ENCODE measurements around the gene ZFP30. TPM values are rescaled to one million over a fixed set of nuclear protein-coding genes. Genes with fewer than 3 reads are reported as not detected.
A peak's percentile ranks its signal among the peaks of the same experiment; 100 is the strongest.

Gene ZFP30
- total RNA-seq, 1 experiment from 2014 or later, result 8.1 TPM

DNA sequence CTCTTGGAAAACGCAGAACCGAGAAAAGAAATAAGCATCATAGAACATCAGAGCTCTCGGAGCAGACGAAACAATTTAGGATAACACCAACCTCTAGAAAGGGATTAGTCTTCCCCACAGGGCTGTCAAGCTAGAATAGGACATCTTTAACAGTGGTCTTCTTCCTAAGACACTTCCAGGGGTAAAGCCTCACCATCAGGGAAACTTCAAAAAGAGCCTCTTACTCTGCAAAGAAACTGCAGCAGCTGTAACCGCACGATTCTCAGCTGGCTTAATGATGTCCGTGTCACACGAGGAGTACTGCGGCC is 61.3 kb downstream of the ZFP30 start:
- no peaks in the 10 kb centered on the region for H3K27me3 Mint-ChIP-seq (ENCODE audit: insufficient read depth, unreplicated experiment)
- BruUV-seq (replicated peaks), result TSS peak; percentile 59
- DNase-seq (ENCODE audit: unreplicated experiment), result no peak
- intact Hi-C loops (cut with micrococcal nuclease), result loop anchor here (1.0 to 10.0 kb wide), 2 partner anchors 61 to 379 kb away; partner anchors contain the start of genes ZFP30, ZNF383 and ZNF585B
- peaks cover 21% of the 10 kb centered on the region for H3K9me3 Mint-ChIP-seq (ENCODE audit: unreplicated experiment)
- H3K4me3 Mint-ChIP-seq (ENCODE audit: unreplicated experiment), result peak overlapping the region; percentile 96
- H3K36me3 Mint-ChIP-seq (ENCODE audit: insufficient read depth, unreplicated experiment), result peaks cover 12% of the 10 kb centered on the region
- TF ChIP-seq, protein P1, sequence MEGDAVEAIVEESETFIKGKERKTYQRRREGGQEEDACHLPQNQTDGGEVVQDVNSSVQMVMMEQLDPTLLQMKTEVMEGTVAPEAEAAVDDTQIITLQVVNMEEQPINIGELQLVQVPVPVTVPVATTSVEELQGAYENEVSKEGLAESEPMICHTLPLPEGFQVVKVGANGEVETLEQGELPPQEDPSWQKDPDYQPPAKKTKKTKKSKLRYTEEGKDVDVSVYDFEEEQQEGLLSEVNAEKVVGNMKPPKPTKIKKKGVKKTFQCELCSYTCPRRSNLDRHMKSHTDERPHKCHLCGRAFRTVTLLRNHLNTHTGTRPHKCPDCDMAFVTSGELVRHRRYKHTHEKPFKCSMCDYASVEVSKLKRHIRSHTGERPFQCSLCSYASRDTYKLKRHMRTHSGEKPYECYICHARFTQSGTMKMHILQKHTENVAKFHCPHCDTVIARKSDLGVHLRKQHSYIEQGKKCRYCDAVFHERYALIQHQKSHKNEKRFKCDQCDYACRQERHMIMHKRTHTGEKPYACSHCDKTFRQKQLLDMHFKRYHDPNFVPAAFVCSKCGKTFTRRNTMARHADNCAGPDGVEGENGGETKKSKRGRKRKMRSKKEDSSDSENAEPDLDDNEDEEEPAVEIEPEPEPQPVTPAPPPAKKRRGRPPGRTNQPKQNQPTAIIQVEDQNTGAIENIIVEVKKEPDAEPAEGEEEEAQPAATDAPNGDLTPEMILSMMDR (IDR thresholded peaks at IDR 0.05; ENCODE audit: unreplicated experiment), result no peak
- POLR2A ChIA-PET, result interaction anchor here (0.8 to 4.8 kb wide), 19 partner anchors 11 to 1105 kb away, joined by 3 to 70 read pairs (median 8); partner anchors contain the start of genes ZFP30, ZNF345, ZNF420 and ZNF527
- peak overlapping the region; percentile 98 for H3K27ac Mint-ChIP-seq (ENCODE audit: low read depth, unreplicated experiment)
- CTCF ChIA-PET, result interaction anchor here (0.6 to 1.0 kb wide), 2 partner anchors 18 to 242 kb away, joined by 3 to 6 read pairs; no protein-coding TSS in a partner anchor
- peaks cover 4% of the 10 kb centered on the region for H3K4me1 Mint-ChIP-seq (ENCODE audit: insufficient read depth, unreplicated experiment)

DNA sequence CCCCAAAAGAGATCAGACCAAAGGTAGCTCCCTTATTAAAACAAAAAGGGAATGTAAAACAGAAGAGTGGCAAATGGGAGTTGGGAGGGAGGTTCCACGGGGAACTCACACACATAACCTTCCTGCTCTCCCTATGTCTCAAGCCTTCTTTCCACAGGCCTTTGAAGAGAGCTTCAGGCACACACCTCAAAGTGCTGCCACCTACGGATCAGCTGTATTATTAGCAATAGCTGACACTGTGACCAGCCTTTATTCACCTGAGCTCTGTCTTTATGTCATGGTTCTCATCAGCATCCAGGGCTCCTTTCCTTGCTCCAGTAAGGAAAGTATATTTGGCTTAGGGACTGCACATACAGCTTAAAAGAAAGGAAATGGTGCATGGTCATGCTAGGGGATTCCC is 71.9 kb downstream of the ZFP30 start:
- Mint-ChIP-seq H3K4me3 (ENCODE audit: unreplicated experiment) (no peak overlapping the region), H3K4me1 (ENCODE audit: insufficient read depth, unreplicated experiment) (no peaks in the 10 kb centered on the region), H3K27me3 (ENCODE audit: insufficient read depth, unreplicated experiment) (no peaks in the 10 kb centered on the region), H3K27ac (ENCODE audit: low read depth, unreplicated experiment) (no peak overlapping the region), H3K36me3 (ENCODE audit: insufficient read depth, unreplicated experiment) (peaks cover 6% of the 10 kb centered on the region), H3K9me3 (ENCODE audit: unreplicated experiment) (peaks cover 28% of the 10 kb centered on the region)
- no peak for DNase-seq (ENCODE audit: unreplicated experiment)
- ChIA-PET CTCF (no interaction called here), POLR2A (interaction anchor here (0.6 to 1.5 kb wide), 3 partner anchors 11 to 1061 kb away, joined by 3 to 8 read pairs (median 3); partner anchors contain the start of genes ZNF540 and ZNF571)
- intact Hi-C loops (cut with micrococcal nuclease), result no loop called here
- no TSS peak for BruUV-seq (replicated peaks)
- TF ChIP-seq, protein P1 (IDR thresholded peaks at IDR 0.05; ENCODE audit: unreplicated experiment), result no peak

- CTCF ChIA-PET, result interaction anchor here (0.6 kb wide), 1 partner anchor 77 kb away, joined by 4 read pairs; no protein-coding TSS in a partner anchor
- POLR2A ChIA-PET, result interaction anchor here (0.6 to 1.5 kb wide), 3 partner anchors 23 to 646 kb away, joined by 3 read pairs; partner anchors contain the start of genes ZNF540 and ZNF571
- peak; percentile 52 for DNase-seq (ENCODE audit: unreplicated experiment)
- no TSS peak for BruUV-seq (replicated peaks)
- TF ChIP-seq, protein P1 (IDR thresholded peaks at IDR 0.05; ENCODE audit: unreplicated experiment), result no peak
- intact Hi-C loops (cut with micrococcal nuclease), result loop anchor here (5.0 kb wide), 1 partner anchor 85 kb away; the partner anchor contains the start of gene ZFP30
- H3K36me3 Mint-ChIP-seq (ENCODE audit: insufficient read depth, unreplicated experiment), result peaks cover 6% of the 10 kb centered on the region
- H3K4me3 Mint-ChIP-seq (ENCODE audit: unreplicated experiment), result no peak overlapping the region
- peaks cover 36% of the 10 kb centered on the region for H3K9me3 Mint-ChIP-seq (ENCODE audit: unreplicated experiment)
- no peaks in the 10 kb centered on the region for H3K4me1 Mint-ChIP-seq (ENCODE audit: insufficient read depth, unreplicated experiment)
- no peaks in the 10 kb centered on the region for H3K27me3 Mint-ChIP-seq (ENCODE audit: insufficient read depth, unreplicated experiment)
- H3K27ac Mint-ChIP-seq (ENCODE audit: low read depth, unreplicated experiment), result no peak overlapping the region
These were observed 83.1 kb downstream of the ZFP30 start for GRCh38 chr19:37572203-37572602.

DNA sequence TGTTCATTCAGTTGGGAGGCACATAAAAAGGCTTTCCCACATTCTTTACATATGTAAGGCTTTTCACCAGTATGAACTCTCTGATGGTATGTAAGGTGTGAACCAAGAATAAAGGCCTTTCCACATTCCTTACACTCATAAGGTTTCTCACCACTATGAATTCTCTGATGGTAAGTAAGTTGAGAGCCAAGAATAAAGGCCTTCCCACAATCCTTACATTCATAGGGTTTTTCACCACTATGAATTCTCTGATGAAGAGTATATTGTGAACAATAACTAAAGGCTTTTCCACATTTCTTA is 89.9 kb downstream of the ZFP30 start:
- intact Hi-C loops (cut with micrococcal nuclease), result no loop called here
- H3K4me3 Mint-ChIP-seq (ENCODE audit: unreplicated experiment), result no peak overlapping the region
- no peak for DNase-seq (ENCODE audit: unreplicated experiment)
- peaks cover 38% of the 10 kb centered on the region for H3K36me3 Mint-ChIP-seq (ENCODE audit: insufficient read depth, unreplicated experiment)
- ChIA-PET POLR2A (interaction anchor here (0.8 kb wide), 1 partner anchor 9 kb away, joined by 3 read pairs; no protein-coding TSS in a partner anchor), CTCF (no interaction called here)
- TF ChIP-seq, protein P1 (IDR thresholded peaks at IDR 0.05; ENCODE audit: unreplicated experiment), result no peak
- peaks cover 39% of the 10 kb centered on the region for H3K9me3 Mint-ChIP-seq (ENCODE audit: unreplicated experiment)
- no TSS peak for BruUV-seq (replicated peaks)
- no peaks in the 10 kb centered on the region for H3K4me1 Mint-ChIP-seq (ENCODE audit: insufficient read depth, unreplicated experiment)
- no peak overlapping the region for H3K27ac Mint-ChIP-seq (ENCODE audit: low read depth, unreplicated experiment)
- H3K27me3 Mint-ChIP-seq (ENCODE audit: insufficient read depth, unreplicated experiment), result no peaks in the 10 kb centered on the region

All from MCF 10A (cell line).